Measurements from ENCODE around the gene CNTNAP2. TPM values are rescaled to one million over a fixed set of nuclear protein-coding genes. Genes with fewer than 3 reads are reported as not detected.
A peak's percentile ranks its signal among the peaks of the same experiment; 100 is the strongest.

The CNTNAP2 gene
- total and polyA plus RNA-seq, 2 of the 8 experiments (the other 6 are each of a cell fraction or from before 2014, with no cell fraction given) = 27.9 to 71.0 TPM

GRCh38 chr7:148116829-148117403, 2000.3 kb downstream of the CNTNAP2 start:
- H3K9ac ChIP-seq (replicated peaks in 1 of 4; ENCODE audit: extremely low read depth in 1 of 4, low read depth in 3 of 4, low read length in 3 of 4) = no peak overlapping the region
- no peak for DNase-seq (ENCODE audit: low read depth in 1 of 2, low spot score in 2 of 2)
- no peaks in the 10 kb centered on the region for H3K9me3 ChIP-seq (ENCODE audit: insufficient read depth in 2 of 2, low read depth in 1 of 2, low read length in 1 of 2)
- H3K4me3 ChIP-seq (ENCODE audit: extremely low read depth in 1 of 4, insufficient read depth in 2 of 4, low read depth in 3 of 4, low read length in 4 of 4) = no peak overlapping the region
- H3K18ac ChIP-seq (ENCODE audit: extremely low read depth, low read length) = no peak overlapping the region
- ChIA-PET POLR2A (ENCODE audit: partially characterized antibody) (no interaction called here), CTCF (ENCODE audit: partially characterized antibody) (interaction anchor here (1.0 to 1.2 kb wide), 3 partner anchors 13 to 32 kb away, joined by 3 to 4 read pairs (median 3); no protein-coding TSS in a partner anchor)
- no peak overlapping the region for H2BK12ac ChIP-seq (ENCODE audit: low read depth, low read length)
- H3K56ac ChIP-seq (replicated peaks; ENCODE audit: insufficient read length, low read depth, low read length) = no peak overlapping the region
- 0 out of 2 replicates have a peak overlapping the region, but pooled peaks have one; percentile 7 for H2AFZ ChIP-seq (ENCODE audit: low read length)
- no peak overlapping the region for H2BK15ac ChIP-seq (ENCODE audit: low read length)
- H3K79me2 ChIP-seq (ENCODE audit: control insufficient read depth in 1 of 2, insufficient read depth in 2 of 2, low read length in 2 of 2) = no peaks in the 10 kb centered on the region
- no peaks in the 10 kb centered on the region for H3K27me3 ChIP-seq (replicated peaks in 1 of 4; ENCODE audit: control insufficient read depth in 3 of 4, extremely low read depth in 1 of 4, insufficient read depth in 3 of 4, low read length in 3 of 4)
- no peak overlapping the region for H2BK5ac ChIP-seq (ENCODE audit: low read depth, low read length)
- no peak overlapping the region for H4K8ac ChIP-seq (ENCODE audit: extremely low read depth, insufficient read depth, low read length)
- H2BK120ac ChIP-seq (replicated peaks; ENCODE audit: low read depth, low read length) = no peak overlapping the region
- FAIRE-seq = no peak
- no peaks in the 10 kb centered on the region for H3K79me1 ChIP-seq (ENCODE audit: low read depth, low read length)
- H4K20me1 ChIP-seq (replicated peaks in 1 of 2; ENCODE audit: control insufficient read depth in 1 of 2, insufficient read depth in 2 of 2, low read length in 2 of 2) = no peaks in the 10 kb centered on the region
- H3K36me3 ChIP-seq (ENCODE audit: control insufficient read depth in 2 of 4, insufficient read depth in 4 of 4, low read length in 3 of 4) = no peaks in the 10 kb centered on the region
- H2AK5ac ChIP-seq (ENCODE audit: low read depth, low read length) = no peak overlapping the region
- no peak overlapping the region for H3K14ac ChIP-seq (ENCODE audit: insufficient read length)
- no peak overlapping the region for H3K27ac ChIP-seq (ENCODE audit: low read depth, low read length)
- no peak overlapping the region for H4K5ac ChIP-seq (ENCODE audit: insufficient read length, low read depth, low read length)
- no peaks in the 10 kb centered on the region for H3K23me2 ChIP-seq (ENCODE audit: low read depth, low read length)
- WGBS, 2 experiments (ENCODE audit: extremely low coverage in 1 of 2, insufficient coverage in 1 of 2, insufficient read length in 1 of 2, insufficient replicate concordance in 2 of 2, low coverage in 1 of 2, low lambda C conversion rate in 2 of 2, missing lambda C conversion rate in 1 of 2) = 88% methylated on average over 4 of the region's 4 CpGs; no CpG with 5 or more reads in 1 of the 2 experiments
- peaks cover 0 to 5% (median 0%) of the 10 kb centered on the region in 4 experiments; a peak in 2 of 7 replicates for H3K4me1 ChIP-seq (replicated peaks in 1 of 4; ENCODE audit: control insufficient read depth in 3 of 4, insufficient read depth in 4 of 4, low read length in 3 of 4)
- no peak overlapping the region for H3K4me2 ChIP-seq (ENCODE audit: insufficient read depth in 1 of 2, low read depth in 2 of 2, low read length in 2 of 2)
- H3K4ac ChIP-seq (replicated peaks; ENCODE audit: insufficient read length, low read depth, low read length) = no peak overlapping the region
- no peak overlapping the region for H4K91ac ChIP-seq (replicated peaks; ENCODE audit: insufficient read length, low read length)
- no peak overlapping the region for H3K23ac ChIP-seq (ENCODE audit: insufficient read length)
- no peak overlapping the region for H2BK20ac ChIP-seq (ENCODE audit: low read length)
- no peak for TF ChIP-seq PHF8 (conservative IDR thresholded peaks at IDR 0.05; ENCODE audit: low read depth, low read length)
- TF ChIP-seq GABPA (IDR thresholded peaks at IDR 0.05; ENCODE audit: borderline replicate concordance, insufficient read depth, low read length) = no peak
- TF ChIP-seq SUZ12 (IDR thresholded peaks at IDR 0.05; ENCODE audit: low read length) = no peak
- TF ChIP-seq EP300 (IDR thresholded peaks at IDR 0.05; ENCODE audit: borderline replicate concordance in 1 of 2, low read depth in 2 of 2, low read length in 2 of 2) = no peak
- no peak for TF ChIP-seq NRF1 (IDR thresholded peaks at IDR 0.05; ENCODE audit: low read depth, low read length)
- TF ChIP-seq SIRT6 (IDR thresholded peaks at IDR 0.05; ENCODE audit: low read length) = no peak
- no peak for TF ChIP-seq NANOG (IDR thresholded peaks at IDR 0.05; ENCODE audit: insufficient read depth, low read depth, low read length, poor library complexity, severe bottlenecking)
- no peak for TF ChIP-seq E2F6 (IDR thresholded peaks at IDR 0.05)
- no peak for TF ChIP-seq KDM1A (IDR thresholded peaks at IDR 0.05; ENCODE audit: borderline replicate concordance, low read length)
- TF ChIP-seq HDAC2 (IDR thresholded peaks at IDR 0.05; ENCODE audit: borderline replicate concordance in 1 of 2, low read depth in 2 of 2, low read length in 2 of 2) = no peak
- TF ChIP-seq ZNF274 (IDR thresholded peaks at IDR 0.05; ENCODE audit: borderline replicate concordance, extremely low read depth, low read length) = no peak
